HUDEP-2 (cell line): ENCODE results near the gene OSBPL9.
"Not testable (repeated sequence)": the region's sequence is repeated elsewhere in the genome, so short reads cannot be mapped to it uniquely, and the experiment has no call there.

Experiments used
- DNase-seq, 76 experiments: peaks; one replicate each; lab custom pipeline; 2025; ENCODE audit not compliant: unreplicated experiment in 76 of 76; lab: John Stamatoyannopoulos, UW

The OSBPL9 gene

GRCh38 chr1:51634618-51635017, 17.7 kb downstream of the OSBPL9 start:
- no peak for DNase-seq

- no peak for DNase-seq
These were observed 18.7 kb downstream of the OSBPL9 start for GRCh38 chr1:51635615-51636014.

GRCh38 chr1:51636191-51636590, 19.3 kb downstream of the OSBPL9 start:
- no peak for DNase-seq

GRCh38 chr1:51636764-51637522, 20.1 kb downstream of the OSBPL9 start:
- DNase-seq: no peak

GRCh38 chr1:51638350-51638749, 21.5 kb downstream of the OSBPL9 start:
- no peak for DNase-seq

- no peak for DNase-seq
These were observed 22.8 kb downstream of the OSBPL9 start for GRCh38 chr1:51639694-51640093.

GRCh38 chr1:51641096-51641495, 24.2 kb downstream of the OSBPL9 start:
- DNase-seq: no peak

GRCh38 chr1:51642739-51643142, 25.8 kb downstream of the OSBPL9 start:
- no peak for DNase-seq

GRCh38 chr1:51643362-51643761, 26.5 kb downstream of the OSBPL9 start:
- no peak for DNase-seq

GRCh38 chr1:51644020-51644419, 27.1 kb downstream of the OSBPL9 start:
- DNase-seq: no peak

GRCh38 chr1:51644533-51645197, 27.8 kb downstream of the OSBPL9 start:
- no peak for DNase-seq

- DNase-seq: not testable (repeated sequence)
These were observed 29.7 kb downstream of the OSBPL9 start for GRCh38 chr1:51646592-51646991.

GRCh38 chr1:51648180-51649109, 31.6 kb downstream of the OSBPL9 start:
- peak in 43 of 76 experiments; percentile 4 to 57 (median 22) for DNase-seq

- peak in 1 of 76 experiments; percentile 12 for DNase-seq
These were observed 32.8 kb downstream of the OSBPL9 start for GRCh38 chr1:51649593-51650091.

- DNase-seq: no peak
These were observed 33.3 kb downstream of the OSBPL9 start for GRCh38 chr1:51650198-51650597.

GRCh38 chr1:51651552-51651942, 34.7 kb downstream of the OSBPL9 start:
- no peak for DNase-seq

- no peak for DNase-seq
These were observed 35.7 kb downstream of the OSBPL9 start for GRCh38 chr1:51652599-51652998.

GRCh38 chr1:51653127-51653526, 36.2 kb downstream of the OSBPL9 start:
- no peak for DNase-seq

GRCh38 chr1:51654000-51654399, 37.1 kb downstream of the OSBPL9 start:
- DNase-seq: no peak

GRCh38 chr1:51656374-51656773, 39.5 kb downstream of the OSBPL9 start:
- no peak for DNase-seq

- DNase-seq: no peak
These were observed 43.7 kb downstream of the OSBPL9 start for GRCh38 chr1:51660580-51660979.
